B cell (primary cell): ENCODE data around the gene CRISPLD2. TPM values are rescaled to one million over a fixed set of nuclear protein-coding genes. Genes with fewer than 3 reads are reported as not detected.

Source experiments
- ATAC-seq: fragments of 200-7000 bp; cut with Tn5 transposase; one replicate; pipeline ENCODE4 v1.10.0; 2021; ENCODE audit warnings: low read depth, mild to moderate bottlenecking, moderate number of reproducible peaks, moderate library complexity
- CTCF ChIA-PET: fragments of 350-600 bp; sonication (Branson Sonifier 250); formaldehyde crosslinking; loops from one replicate; lab custom pipeline; 2021; ENCODE audit warnings: antibody characterized with exemption, inconsistent platforms; lab: Charles Lee
- POLR2A ChIA-PET: fragments of 350-600 bp; sonication (Branson Sonifier 250); formaldehyde crosslinking; loops from one replicate; lab custom pipeline; 2021; ENCODE audit warnings: antibody characterized with exemption; lab: Charles Lee
- DNase-seq: peaks from one replicate; pipeline ENCODE4 v3.0.0; 2013
- H2AFZ ChIP-seq: 2 replicates; pipeline ENCODE4 v1.6.1; 2012; ENCODE audit warnings: mild to moderate bottlenecking, low read depth, low read length; ENCODE audit not compliant: insufficient read depth, poor library complexity, severe bottlenecking
- H3K27ac ChIP-seq, 2 donors: 1 replicate in 1 of 2; 2 replicates in 1 of 2; pipeline ENCODE4 v1.5.1; 2012 to 2013; ENCODE audit warnings: low read length in 2 of 2, mild to moderate bottlenecking in 2 of 2, moderate library complexity in 1 of 2
- H3K27me3 ChIP-seq, 4 experiments: fragments of 200-600 bp in 1 of 4; sonication (generic) in 1 of 4; replicated peaks in 1 of 4; 1 replicate in 2 of 4; 2 replicates in 2 of 4; pipeline versions ENCODE4 v1.6.1 to v1.7.0; 2013 to 2016; ENCODE audit warnings: low read length in 3 of 4, mild to moderate bottlenecking in 2 of 4, mixed read lengths in 1 of 4, moderate library complexity in 1 of 4; ENCODE audit not compliant: insufficient read depth in 4 of 4, control insufficient read depth in 3 of 4; ENCODE audit errors: control extremely low read depth in 1 of 4
- H3K36me3 ChIP-seq, 2 experiments: replicated peaks in 1 of 2; 1 replicate in 1 of 2; 2 replicates in 1 of 2; pipeline versions ENCODE4 v1.6.1 to v1.7.1; 2013; ENCODE audit warnings: low read length in 1 of 2; ENCODE audit not compliant: insufficient read depth in 2 of 2, control insufficient read depth in 1 of 2; ENCODE audit errors: control extremely low read depth in 1 of 2, extremely low read depth in 1 of 2
- H3K4me1 ChIP-seq, 2 donors: fragments of 200-600 bp in 1 of 2; sonication (generic) in 1 of 2; 1 replicate in 1 of 2; 2 replicates in 1 of 2; pipeline versions ENCODE4 v1.5.1 to v1.6.1; 2013 to 2017; ENCODE audit warnings: low read length in 2 of 2; ENCODE audit not compliant: control insufficient read depth in 2 of 2, insufficient read depth in 2 of 2
- H3K4me2 ChIP-seq: replicated peaks from 2 replicates; pipeline ENCODE3; 2012; ENCODE audit warnings: mild to moderate bottlenecking, low read depth, low read length; ENCODE audit not compliant: poor library complexity, severe bottlenecking
- H3K4me3 ChIP-seq, 5 experiments: fragments of 200-600 bp in 1 of 5; sonication (generic) in 1 of 5; 1 replicate in 3 of 5; 2 replicates in 2 of 5; pipeline versions ENCODE4 v1.5.1 to v1.7.0; 2011 to 2016; ENCODE audit warnings: low read length in 4 of 5, mild to moderate bottlenecking in 4 of 5, low read depth in 2 of 5, control low read depth in 1 of 5, moderate library complexity in 1 of 5; ENCODE audit not compliant: insufficient read depth in 1 of 5; ENCODE audit errors: control extremely low read depth in 1 of 5, extremely low read depth in 1 of 5
- H3K79me2 ChIP-seq: fragments of 200-600 bp; sonication (generic); one replicate; pipeline ENCODE4 v1.6.0; 2016; ENCODE audit warnings: low read length; ENCODE audit not compliant: control insufficient read depth, insufficient read depth
- H3K9ac ChIP-seq: fragments of 200-600 bp; sonication (generic); 2 replicates; pipeline ENCODE4 v1.6.1; 2017; ENCODE audit warnings: mild to moderate bottlenecking, low read length, moderate library complexity
- H3K9me3 ChIP-seq, 3 donors: one replicate each; pipeline versions ENCODE4 v1.6.1 to v1.7.1; 2013; ENCODE audit warnings: low read length in 2 of 3; ENCODE audit not compliant: control insufficient read depth in 2 of 3, insufficient read depth in 1 of 3; ENCODE audit errors: control extremely low read depth in 1 of 3
- H4K20me1 ChIP-seq: 2 replicates; pipeline ENCODE4 v1.6.0; 2012; ENCODE audit warnings: mild to moderate bottlenecking, low read length; ENCODE audit not compliant: insufficient read depth, control insufficient read depth, poor library complexity, severe bottlenecking
- H3K27ac Mint-ChIP-seq: one replicate; pipeline ENCODE4 v1.8.0; 2021; ENCODE audit warnings: mixed read lengths
- H3K27me3 Mint-ChIP-seq: one replicate; pipeline ENCODE4 v1.8.0; 2021; ENCODE audit warnings: mixed read lengths
- H3K4me1 Mint-ChIP-seq: one replicate; pipeline ENCODE4 v1.8.0; 2021; ENCODE audit warnings: mixed read lengths
- H3K4me3 Mint-ChIP-seq: one replicate; pipeline ENCODE4 v1.8.0; 2021; ENCODE audit warnings: mixed read lengths
- H3K9me3 Mint-ChIP-seq: one replicate; pipeline ENCODE4 v1.8.0; 2022; ENCODE audit warnings: mixed read lengths; ENCODE audit not compliant: insufficient read depth
- EZH2 ChIP-seq: IDR thresholded peaks from 2 replicates; pipeline ENCODE4 v1.6.1; 2012; ENCODE audit warnings: borderline replicate concordance, low read depth, mild to moderate bottlenecking, moderate library complexity, low read length; ENCODE audit not compliant: insufficient read depth, poor library complexity, severe bottlenecking
- whole genome bisulfite sequencing: methylation state at CpG from one replicate; pipeline ENCODE4 v1.1.5; 2013; ENCODE audit warnings: missing lambda C conversion rate; ENCODE audit not compliant: insufficient coverage; 5-methylcytosine and 5-hydroxymethylcytosine counted together
- intact Hi-C: fragments of 100-400 bp; cut with micrococcal nuclease; formaldehyde crosslinking; loops from one replicate; pipeline ENCODE4 v1.10.0; 2022
- polyA plus RNA-seq: library from polyadenylated mRNA; depleted of rRNA; stranded (reverse); fragments of >200 nt; gene quantifications from 2 replicates; pipeline ENCODE4 v1.2.3, GENCODE V29; 2012
- total RNA-seq, 2 donors: library from RNA; stranded (reverse); fragments of 120-200 nt in 1 of 2; gene quantifications; 1 replicate in 1 of 2; 2 replicates in 1 of 2; pipeline versions ENCODE4 v1.2.3 to v1.2.4, GENCODE V29; 2013 to 2022
- TF ChIP-seq, protein P1 (sequence below): fragments of 200-600 bp; IDR thresholded peaks from one replicate; pipeline ENCODE4 v1.8.0; 2022; ENCODE audit warnings: antibody characterized with exemption, mild to moderate bottlenecking

Gene CRISPLD2
- total and polyA plus RNA-seq, 2 donors (not counting 1 experiment from before 2014, with no cell fraction given), result 0.25 to 0.37 TPM

DNA sequence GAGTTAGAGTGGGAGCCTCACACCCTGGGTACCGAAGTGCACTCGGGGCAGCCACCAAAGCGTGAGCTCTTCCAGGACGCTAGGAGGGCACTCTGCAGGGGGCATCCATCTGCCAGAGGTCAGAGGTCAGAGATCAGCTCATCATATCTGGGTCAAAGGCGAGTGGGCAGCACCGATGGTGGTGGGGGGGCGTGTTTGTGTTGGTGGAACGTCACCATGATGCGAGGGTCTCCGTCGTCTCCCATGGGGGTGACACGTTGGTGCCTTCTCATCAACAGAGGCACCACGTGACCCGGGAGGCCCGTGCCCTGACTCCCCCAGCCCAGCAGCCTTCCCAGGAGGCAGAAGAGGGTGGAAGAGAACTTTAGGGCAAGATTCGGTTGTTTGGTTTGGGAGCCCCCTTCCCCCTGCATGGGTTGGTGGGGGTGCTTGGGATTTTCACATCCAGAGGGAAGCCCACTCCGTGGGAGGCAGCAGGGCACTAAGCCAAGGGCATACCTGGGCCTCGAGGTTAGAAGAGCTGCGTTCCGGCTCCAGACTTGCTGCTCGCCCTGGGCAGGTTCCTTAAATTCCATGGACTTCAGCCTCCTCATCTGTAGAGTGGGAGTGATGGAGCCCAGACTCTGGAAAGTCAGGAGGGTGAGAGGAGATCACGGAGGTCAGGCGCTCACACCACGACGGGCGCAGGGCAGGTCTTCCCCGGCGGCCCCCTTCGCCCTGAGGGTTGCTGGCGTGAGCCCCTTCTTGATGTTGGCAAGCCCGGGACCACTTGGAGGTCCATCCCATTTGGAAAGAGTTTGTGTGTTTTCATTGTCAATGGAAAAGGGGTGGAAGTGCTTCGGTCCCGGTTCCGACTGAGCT lies 14.0 kb downstream of the CRISPLD2 start:
- Histone ChIP-seq H3K9me3 (no peaks in the 10 kb centered on the region), H3K4me2 (no peak overlapping the region), H3K4me3 (no peak overlapping the region), H3K9ac (no peak overlapping the region), H2AFZ (no peak overlapping the region), H3K27me3 (no peaks in the 10 kb centered on the region), H3K4me1 (no peaks in the 10 kb centered on the region), H4K20me1 (no peaks in the 10 kb centered on the region), H3K79me2 (no peaks in the 10 kb centered on the region), H3K36me3 (no peaks in the 10 kb centered on the region), H3K27ac (no peak overlapping the region)
- ChIA-PET CTCF (no interaction called here), POLR2A (no interaction called here)
- intact Hi-C loops, result no loop called here
- ATAC-seq, result no peak
- WGBS, result 87% methylated on average over 34 of the region's 34 CpGs
- Mint-ChIP-seq H3K27ac (no peak overlapping the region), H3K4me1 (no peaks in the 10 kb centered on the region), H3K27me3 (peaks cover 9% of the 10 kb centered on the region), H3K9me3 (no peaks in the 10 kb centered on the region), H3K4me3 (no peak overlapping the region)
- no peak for TF ChIP-seq EZH2
- TF ChIP-seq, protein P1, sequence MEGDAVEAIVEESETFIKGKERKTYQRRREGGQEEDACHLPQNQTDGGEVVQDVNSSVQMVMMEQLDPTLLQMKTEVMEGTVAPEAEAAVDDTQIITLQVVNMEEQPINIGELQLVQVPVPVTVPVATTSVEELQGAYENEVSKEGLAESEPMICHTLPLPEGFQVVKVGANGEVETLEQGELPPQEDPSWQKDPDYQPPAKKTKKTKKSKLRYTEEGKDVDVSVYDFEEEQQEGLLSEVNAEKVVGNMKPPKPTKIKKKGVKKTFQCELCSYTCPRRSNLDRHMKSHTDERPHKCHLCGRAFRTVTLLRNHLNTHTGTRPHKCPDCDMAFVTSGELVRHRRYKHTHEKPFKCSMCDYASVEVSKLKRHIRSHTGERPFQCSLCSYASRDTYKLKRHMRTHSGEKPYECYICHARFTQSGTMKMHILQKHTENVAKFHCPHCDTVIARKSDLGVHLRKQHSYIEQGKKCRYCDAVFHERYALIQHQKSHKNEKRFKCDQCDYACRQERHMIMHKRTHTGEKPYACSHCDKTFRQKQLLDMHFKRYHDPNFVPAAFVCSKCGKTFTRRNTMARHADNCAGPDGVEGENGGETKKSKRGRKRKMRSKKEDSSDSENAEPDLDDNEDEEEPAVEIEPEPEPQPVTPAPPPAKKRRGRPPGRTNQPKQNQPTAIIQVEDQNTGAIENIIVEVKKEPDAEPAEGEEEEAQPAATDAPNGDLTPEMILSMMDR, result no peak
- DNase-seq, result no peak

DNA sequence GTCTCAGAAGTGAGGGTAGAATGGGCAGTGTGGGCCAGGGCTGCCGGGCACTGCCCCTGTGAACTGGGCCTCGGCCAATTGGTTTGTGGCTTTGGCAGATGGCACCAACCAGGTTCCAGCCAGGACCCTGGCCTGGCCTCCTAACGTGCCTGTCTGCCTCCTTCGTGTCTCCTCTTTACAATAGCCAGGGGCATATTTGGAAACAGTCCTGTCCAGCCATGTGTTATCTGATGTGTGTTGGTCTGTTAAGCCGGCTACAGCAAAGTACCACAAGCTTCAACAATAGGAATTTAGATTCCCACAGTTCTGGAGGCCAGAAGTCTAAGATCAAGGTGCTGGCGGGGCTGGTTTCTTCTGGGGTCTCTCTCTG lies 14.6 kb downstream of the CRISPLD2 start:
- DNase-seq (no peak), ATAC-seq (no peak)
- H3K9me3 Mint-ChIP-seq, result no peaks in the 10 kb centered on the region
- Histone ChIP-seq H3K4me3 (no peak overlapping the region), H3K9ac (no peak overlapping the region), H3K36me3 (no peaks in the 10 kb centered on the region), H3K79me2 (no peaks in the 10 kb centered on the region), H3K4me2 (no peak overlapping the region), H4K20me1 (no peaks in the 10 kb centered on the region), H2AFZ (no peak overlapping the region), H3K27me3 (no peaks in the 10 kb centered on the region), H3K9me3 (no peaks in the 10 kb centered on the region), H3K4me1 (no peaks in the 10 kb centered on the region), H3K27ac (no peak overlapping the region)
- no peak overlapping the region for H3K27ac Mint-ChIP-seq
- no peak overlapping the region for H3K4me3 Mint-ChIP-seq
- intact Hi-C loops, result no loop called here
- 92% methylated on average over 4 of the region's 6 CpGs for WGBS
- H3K27me3 Mint-ChIP-seq, result peaks cover 9% of the 10 kb centered on the region
- H3K4me1 Mint-ChIP-seq, result no peaks in the 10 kb centered on the region
- POLR2A ChIA-PET, result no interaction called here
- no peak for TF ChIP-seq EZH2
- TF ChIP-seq, protein P1, result no peak
- CTCF ChIA-PET, result no interaction called here
